ENCODE results near the gene TXNDC12.

GRCh38 chr1:52053862-52054261 is 1.1 kb downstream of the TXNDC12 start:
- no peak for TF ChIP-seq CTCF (IDR thresholded peaks at IDR 0.05; ENCODE audit: insufficient read depth, low read length, poor library complexity, severe bottlenecking)
- TF ChIP-seq EZH2phosphoT487 (conservative IDR thresholded peaks at IDR 0.05; ENCODE audit: low read length): no peak
